K562 (cell line): ENCODE data around the gene MAK. TPM values are rescaled to one million over a fixed set of nuclear protein-coding genes. Genes with fewer than 3 reads are reported as not detected.
A peak's percentile ranks its signal among the peaks of the same experiment; 100 is the strongest.

Source experiments
- ADNP ChIP-seq: fragments of 200-800 bp; sonication (Bioruptor generic); IDR thresholded peaks from 2 replicates; pipeline ENCODE4 v1.6.1; 2016; ENCODE audit warnings: missing genetic modification characterization, missing compliant biosample characterization
- ARNT ChIP-seq, 2 experiments: fragments of 450-650 bp; IDR thresholded peaks; 2 replicates each; pipeline ENCODE4 v1.6.1; 2016; ENCODE audit warnings: mild to moderate bottlenecking in 1 of 2
- BHLHE40 ChIP-seq: IDR thresholded peaks from 2 replicates; pipeline ENCODE4 v1.6.1; 2011; ENCODE audit warnings: low read length, improper control_type of control experiment
- CBFA2T3 ChIP-seq: fragments of 450-650 bp; IDR thresholded peaks from 2 replicates; pipeline ENCODE4 v1.6.1; 2017
- EP300 ChIP-seq: IDR thresholded peaks from 2 replicates; pipeline ENCODE4 v1.6.1; 2012; ENCODE audit warnings: low read length, improper control_type of control experiment
- ETV5 ChIP-seq: sonication (generic); formaldehyde crosslinking; IDR thresholded peaks from 2 replicates; pipeline ENCODE4 v1.4.0; 2020; ENCODE audit warnings: low read depth, mild to moderate bottlenecking, missing genetic modification reagents
- KDM1A ChIP-seq, 2 experiments: fragments of 450-650 bp; IDR thresholded peaks; 2 replicates each; pipeline ENCODE4 v1.6.1; 2016; ENCODE audit warnings: mild to moderate bottlenecking in 2 of 2
- MYNN ChIP-seq, 2 experiments: sonication (generic); formaldehyde crosslinking in 1 of 2; IDR thresholded peaks; 2 replicates each; pipeline versions ENCODE4 v1.5.0 to v1.6.1; 2016 to 2020; ENCODE audit warnings: antibody characterized with exemption in 1 of 2, missing genetic modification reagents in 1 of 2
- PKNOX1 ChIP-seq: fragments of 450-650 bp; IDR thresholded peaks from 2 replicates; pipeline ENCODE4 v1.6.1; 2016
- POLR2AphosphoS5 ChIP-seq: IDR thresholded peaks from 2 replicates; pipeline ENCODE4 v1.6.1; 2011; ENCODE audit warnings: mild to moderate bottlenecking, low read depth, low read length, moderate library complexity; ENCODE audit not compliant: control insufficient read depth, insufficient read depth
- PREB ChIP-seq: sonication (generic); formaldehyde crosslinking; IDR thresholded peaks from 2 replicates; pipeline ENCODE4 v1.8.1; 2023; ENCODE audit warnings: mild to moderate bottlenecking, missing genetic modification reagents
- SIN3A ChIP-seq, 2 experiments: fragments of 150-350 bp in 1 of 2; IDR thresholded peaks; 2 replicates each; pipeline ENCODE4 v1.6.1; 2011 to 2016; ENCODE audit warnings: borderline replicate concordance in 2 of 2, low read depth in 2 of 2, low read length in 2 of 2, mild to moderate bottlenecking in 2 of 2, moderate library complexity in 2 of 2; ENCODE audit not compliant: control insufficient read depth in 1 of 2
- SNRNP70 ChIP-seq: fragments of 200-400 bp; formaldehyde crosslinking; optimal IDR thresholded peaks from 2 replicates; pipeline ENCODE3; 2017; ENCODE audit warnings: low read depth, low read length
- STAT5A ChIP-seq: IDR thresholded peaks from 2 replicates; pipeline ENCODE4 v1.6.1; 2012; ENCODE audit warnings: low read length, inconsistent platforms, borderline replicate concordance
- ZNF121 ChIP-seq: sonication (generic); formaldehyde crosslinking; conservative IDR thresholded peaks from 2 replicates; pipeline ENCODE4 v1.8.0; 2022; ENCODE audit warnings: missing genetic modification reagents
- ZNF253 ChIP-seq: fragments of 250-450 bp; sonication (Bioruptor Pico); conservative IDR thresholded peaks from 2 replicates; pipeline ENCODE4 v1.6.1; 2021; ENCODE audit warnings: mild to moderate bottlenecking
- ZNF551 ChIP-seq: fragments of 250-450 bp; sonication (Bioruptor Pico); IDR thresholded peaks from 2 replicates; pipeline ENCODE4 v1.5.0; 2021; ENCODE audit warnings: mild to moderate bottlenecking, moderate library complexity
- polyA plus RNA-seq, 8 experiments: library from polyadenylated mRNA; depleted of rRNA in 4 of 8; stranded (reverse) in 5 of 8; unstranded in 3 of 8; fragments of >200 nt; fragmentation: Nextera tagmentation in 2 of 8; fragmentation: Illumina TruSeq in 1 of 8; extraction: Ambion mirVana in 2 of 8; extraction: Trizol in 1 of 8; gene quantifications; 2 replicates each; pipeline versions ENCODE4 v1.2.1 to v1.2.3, GENCODE V29; 2011 to 2014; ENCODE audit warnings: inconsistent platforms in 1 of 8, missing spikeins in 1 of 8
- total RNA-seq, 7 experiments: library from RNA; depleted of rRNA in 6 of 7; stranded (reverse); fragments of >200 nt in 6 of 7; fragmentation: Illumina TruSeq in 2 of 7; extraction: Trizol in 2 of 7; gene quantifications; 2 replicates each; pipeline versions ENCODE4 v1.2.1 to v1.2.3, GENCODE V29; 2011 to 2021; ENCODE audit warnings: low replicate concordance in 1 of 7
- TF ChIP-seq, protein P1 (sequence below): fragments of 450-650 bp; IDR thresholded peaks from 2 replicates; pipeline ENCODE4 v1.6.1; 2016; ENCODE audit warnings: missing biosample characterization, missing genetic modification characterization
- TF ChIP-seq, protein P2 (sequence below), 3 experiments: fragments of 200-800 bp in 1 of 3; fragments of 250-450 bp in 1 of 3; fragments of 450-650 bp in 1 of 3; sonication (Bioruptor Pico) in 1 of 3; sonication (Bioruptor generic) in 1 of 3; formaldehyde crosslinking in 1 of 3; IDR thresholded peaks; 2 replicates each; pipeline versions ENCODE4 v1.6.1 to v1.8.0; 2016 to 2022; ENCODE audit warnings: mild to moderate bottlenecking in 2 of 3, missing genetic modification characterization in 2 of 3, missing compliant biosample characterization in 1 of 3, moderate library complexity in 1 of 3

MAK gene
- total and polyA plus RNA-seq, 9 of the 15 experiments (the other 6 are each of a cell fraction or from before 2014, with no cell fraction given) = 0.25 to 1.1 (median 0.53) TPM

GRCh38 chr6:10749734-10750133, 88.6 kb downstream of the MAK start (continued):
- TF ChIP-seq, protein P1, sequence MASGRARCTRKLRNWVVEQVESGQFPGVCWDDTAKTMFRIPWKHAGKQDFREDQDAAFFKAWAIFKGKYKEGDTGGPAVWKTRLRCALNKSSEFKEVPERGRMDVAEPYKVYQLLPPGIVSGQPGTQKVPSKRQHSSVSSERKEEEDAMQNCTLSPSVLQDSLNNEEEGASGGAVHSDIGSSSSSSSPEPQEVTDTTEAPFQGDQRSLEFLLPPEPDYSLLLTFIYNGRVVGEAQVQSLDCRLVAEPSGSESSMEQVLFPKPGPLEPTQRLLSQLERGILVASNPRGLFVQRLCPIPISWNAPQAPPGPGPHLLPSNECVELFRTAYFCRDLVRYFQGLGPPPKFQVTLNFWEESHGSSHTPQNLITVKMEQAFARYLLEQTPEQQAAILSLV (tag) = no peak
- TF ChIP-seq ADNP (no peak), PREB (CRISPR knock-in tag) (no peak), ETV5 (CRISPR knock-in tag) (peak; percentile 72), BHLHE40 (peak; percentile 23; the same call in 1 of the 2 replicates), KDM1A (IDR thresholded peaks at IDR 0.05) (peak; percentile 90 to 93; a peak in 3 of 4 replicates), EP300 (peak; percentile 78; the same call in 1 of the 2 replicates), ZNF253 (CRISPR knock-in tag) (no peak), STAT5A (peak; percentile 92), CBFA2T3 (peak; percentile 98), ZNF551 (CRISPR knock-in tag) (no peak), POLR2AphosphoS5 (peak; percentile 96), SIN3A (IDR thresholded peaks at IDR 0.05; ENCODE audit: borderline replicate concordance in 2 of 2, control insufficient read depth in 1 of 2, low read depth in 2 of 2, low read length in 2 of 2) (0 out of 4 replicates have a peak, but pooled peaks of 1 of the 2 experiments have one; percentile 19), PKNOX1 (peak; percentile 64), SNRNP70 (no peak), ARNT (IDR thresholded peaks at IDR 0.05) (peak in 1 of 2 experiments; percentile 87; a peak in 1 of 4 replicates), ZNF121 (no peak), MYNN (IDR thresholded peaks at IDR 0.05) (peak; percentile 100), MYNN (CRISPR knock-in tag; IDR thresholded peaks at IDR 0.05) (peak; percentile 32; the same call in 1 of the 2 replicates)
- TF ChIP-seq, protein P2, sequence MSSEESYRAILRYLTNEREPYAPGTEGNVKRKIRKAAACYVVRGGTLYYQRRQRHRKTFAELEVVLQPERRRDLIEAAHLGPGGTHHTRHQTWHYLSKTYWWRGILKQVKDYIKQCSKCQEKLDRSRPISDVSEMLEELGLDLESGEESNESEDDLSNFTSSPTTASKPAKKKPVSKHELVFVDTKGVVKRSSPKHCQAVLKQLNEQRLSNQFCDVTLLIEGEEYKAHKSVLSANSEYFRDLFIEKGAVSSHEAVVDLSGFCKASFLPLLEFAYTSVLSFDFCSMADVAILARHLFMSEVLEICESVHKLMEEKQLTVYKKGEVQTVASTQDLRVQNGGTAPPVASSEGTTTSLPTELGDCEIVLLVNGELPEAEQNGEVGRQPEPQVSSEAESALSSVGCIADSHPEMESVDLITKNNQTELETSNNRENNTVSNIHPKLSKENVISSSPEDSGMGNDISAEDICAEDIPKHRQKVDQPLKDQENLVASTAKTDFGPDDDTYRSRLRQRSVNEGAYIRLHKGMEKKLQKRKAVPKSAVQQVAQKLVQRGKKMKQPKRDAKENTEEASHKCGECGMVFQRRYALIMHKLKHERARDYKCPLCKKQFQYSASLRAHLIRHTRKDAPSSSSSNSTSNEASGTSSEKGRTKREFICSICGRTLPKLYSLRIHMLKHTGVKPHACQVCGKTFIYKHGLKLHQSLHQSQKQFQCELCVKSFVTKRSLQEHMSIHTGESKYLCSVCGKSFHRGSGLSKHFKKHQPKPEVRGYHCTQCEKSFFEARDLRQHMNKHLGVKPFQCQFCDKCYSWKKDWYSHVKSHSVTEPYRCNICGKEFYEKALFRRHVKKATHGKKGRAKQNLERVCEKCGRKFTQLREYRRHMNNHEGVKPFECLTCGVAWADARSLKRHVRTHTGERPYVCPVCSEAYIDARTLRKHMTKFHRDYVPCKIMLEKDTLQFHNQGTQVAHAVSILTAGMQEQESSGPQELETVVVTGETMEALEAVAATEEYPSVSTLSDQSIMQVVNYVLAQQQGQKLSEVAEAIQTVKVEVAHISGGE (CRISPR knock-in tag; IDR thresholded peaks at IDR 0.05) = peak in 1 of 3 experiments; percentile 59; a peak in 2 of 6 replicates
